GM12865 (cell line): ENCODE results near the gene PUM1.
"Not testable (repeated sequence)": the region's sequence is repeated elsewhere in the genome, so short reads cannot be mapped to it uniquely, and the experiment has no call there.

Experiments
- DNase-seq: peaks from one replicate; pipeline ENCODE4 v3.0.0; 2010; ENCODE audit warnings: low read depth
- H3K4me3 ChIP-seq: 2 replicates; pipeline ENCODE4 v1.5.1; 2011; ENCODE audit warnings: mild to moderate bottlenecking, low read depth, low read length, control low read depth
- TF ChIP-seq, protein P1 (sequence below): IDR thresholded peaks from 2 replicates; pipeline ENCODE4 v1.5.1; 2011; ENCODE audit warnings: low read length, control low read depth, low read depth, inconsistent platforms; ENCODE audit not compliant: insufficient read depth; ENCODE audit errors: missing control alignments

Gene PUM1

DNA sequence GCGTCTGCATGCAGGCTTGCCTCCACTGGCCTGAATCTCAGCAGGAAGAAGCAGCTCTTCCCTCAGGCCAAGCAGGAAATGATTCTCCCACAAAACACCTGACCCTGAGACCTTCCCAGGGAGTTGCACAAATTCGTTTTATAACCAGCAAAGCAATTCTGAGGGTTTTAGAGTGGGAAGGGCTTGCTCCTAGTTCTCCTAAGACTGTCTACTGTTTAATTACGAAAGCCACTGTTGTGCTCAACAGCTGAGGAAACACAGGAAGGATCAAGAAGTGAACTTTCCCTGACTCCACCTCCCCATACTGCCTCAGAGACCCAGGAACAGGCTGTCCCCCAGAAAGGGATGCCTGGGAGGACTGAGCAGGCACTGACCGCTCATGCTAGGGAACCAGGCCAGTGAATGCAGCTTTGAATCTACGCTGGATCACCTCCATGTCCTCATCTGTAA, 37.0 kb upstream of the PUM1 start:
- H3K4me3 ChIP-seq = no peak overlapping the region
- TF ChIP-seq, protein P1, sequence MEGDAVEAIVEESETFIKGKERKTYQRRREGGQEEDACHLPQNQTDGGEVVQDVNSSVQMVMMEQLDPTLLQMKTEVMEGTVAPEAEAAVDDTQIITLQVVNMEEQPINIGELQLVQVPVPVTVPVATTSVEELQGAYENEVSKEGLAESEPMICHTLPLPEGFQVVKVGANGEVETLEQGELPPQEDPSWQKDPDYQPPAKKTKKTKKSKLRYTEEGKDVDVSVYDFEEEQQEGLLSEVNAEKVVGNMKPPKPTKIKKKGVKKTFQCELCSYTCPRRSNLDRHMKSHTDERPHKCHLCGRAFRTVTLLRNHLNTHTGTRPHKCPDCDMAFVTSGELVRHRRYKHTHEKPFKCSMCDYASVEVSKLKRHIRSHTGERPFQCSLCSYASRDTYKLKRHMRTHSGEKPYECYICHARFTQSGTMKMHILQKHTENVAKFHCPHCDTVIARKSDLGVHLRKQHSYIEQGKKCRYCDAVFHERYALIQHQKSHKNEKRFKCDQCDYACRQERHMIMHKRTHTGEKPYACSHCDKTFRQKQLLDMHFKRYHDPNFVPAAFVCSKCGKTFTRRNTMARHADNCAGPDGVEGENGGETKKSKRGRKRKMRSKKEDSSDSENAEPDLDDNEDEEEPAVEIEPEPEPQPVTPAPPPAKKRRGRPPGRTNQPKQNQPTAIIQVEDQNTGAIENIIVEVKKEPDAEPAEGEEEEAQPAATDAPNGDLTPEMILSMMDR = no peak
- DNase-seq = no peak

DNA sequence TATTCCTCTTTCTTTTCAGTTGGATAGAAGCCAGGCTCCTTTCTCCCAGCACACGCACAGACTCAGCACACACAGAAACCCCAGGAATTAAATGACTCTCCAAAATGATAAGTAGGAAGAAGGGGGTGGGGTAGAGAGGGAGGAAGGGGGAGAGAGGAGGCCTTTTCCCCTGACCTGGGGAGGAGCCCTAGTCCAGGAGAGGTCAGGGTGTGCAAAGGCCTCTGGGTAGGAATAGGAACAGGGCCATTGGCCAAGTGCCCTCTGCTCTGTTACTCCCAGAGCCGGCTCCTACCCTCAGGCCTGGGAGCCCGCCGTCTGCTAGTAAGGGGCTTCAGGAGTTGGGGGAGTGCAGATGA, 35.6 kb upstream of the PUM1 start:
- TF ChIP-seq, protein P1 = no peak
- no peak for DNase-seq
- no peak overlapping the region for H3K4me3 ChIP-seq

DNA sequence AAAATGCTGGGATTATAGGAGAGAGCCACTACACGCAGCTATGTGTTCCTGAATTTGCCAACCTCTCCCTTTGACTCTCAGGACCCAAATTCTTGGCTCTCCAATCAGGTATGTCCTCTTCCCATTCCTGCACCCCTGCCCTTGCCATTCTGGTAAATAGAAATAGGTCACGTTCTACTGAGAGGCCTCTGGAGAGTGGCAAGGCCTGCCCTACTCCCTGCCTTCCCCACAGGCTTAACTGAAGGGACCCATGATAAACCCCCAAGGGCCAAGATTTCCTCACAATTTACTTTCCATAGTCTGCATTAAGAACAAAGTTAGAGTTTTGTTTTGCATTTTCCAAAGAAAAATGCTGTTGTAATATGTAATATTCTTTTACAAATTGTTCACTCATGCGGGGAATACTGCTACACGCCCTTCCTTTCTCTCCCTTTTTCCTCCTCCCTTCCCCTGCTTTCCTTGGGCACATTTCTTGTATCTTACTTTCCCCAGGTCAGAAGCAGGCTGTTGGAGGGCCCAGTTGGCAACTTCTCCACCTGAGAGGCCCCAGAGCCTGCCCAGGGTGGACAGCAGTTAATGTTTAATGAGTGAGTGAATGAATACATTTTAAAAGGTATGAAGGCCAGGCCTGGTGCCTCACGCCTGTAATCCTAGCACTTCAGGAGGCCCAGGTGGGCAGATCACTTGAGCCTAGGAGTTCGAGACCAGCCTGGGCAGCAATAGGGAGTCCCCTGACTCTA, 33.9 kb upstream of the PUM1 start:
- DNase-seq = no peak
- TF ChIP-seq, protein P1 = no peak
- no peak overlapping the region for H3K4me3 ChIP-seq

DNA sequence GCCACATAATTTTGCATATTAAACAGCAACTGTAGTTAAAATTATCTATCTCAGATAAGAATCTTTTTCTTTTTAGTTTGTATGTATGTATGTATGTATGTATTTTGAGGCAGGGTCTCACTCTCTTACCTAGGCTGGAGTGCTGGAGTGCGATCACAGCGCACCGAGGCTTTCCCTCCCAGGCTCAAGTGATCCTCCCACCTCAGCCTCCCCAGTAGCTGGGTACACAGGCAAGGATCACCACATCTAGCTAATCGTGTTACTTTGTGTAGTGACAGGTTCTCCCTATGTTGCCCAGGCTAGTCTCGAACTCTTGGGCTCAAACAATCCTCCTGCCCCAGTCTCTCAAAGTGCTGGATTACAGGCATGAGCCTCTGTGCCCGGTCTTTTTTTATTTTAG, 30.5 kb upstream of the PUM1 start:
- DNase-seq = no peak
- H3K4me3 ChIP-seq = no peak overlapping the region
- TF ChIP-seq, protein P1 = no peak

DNA sequence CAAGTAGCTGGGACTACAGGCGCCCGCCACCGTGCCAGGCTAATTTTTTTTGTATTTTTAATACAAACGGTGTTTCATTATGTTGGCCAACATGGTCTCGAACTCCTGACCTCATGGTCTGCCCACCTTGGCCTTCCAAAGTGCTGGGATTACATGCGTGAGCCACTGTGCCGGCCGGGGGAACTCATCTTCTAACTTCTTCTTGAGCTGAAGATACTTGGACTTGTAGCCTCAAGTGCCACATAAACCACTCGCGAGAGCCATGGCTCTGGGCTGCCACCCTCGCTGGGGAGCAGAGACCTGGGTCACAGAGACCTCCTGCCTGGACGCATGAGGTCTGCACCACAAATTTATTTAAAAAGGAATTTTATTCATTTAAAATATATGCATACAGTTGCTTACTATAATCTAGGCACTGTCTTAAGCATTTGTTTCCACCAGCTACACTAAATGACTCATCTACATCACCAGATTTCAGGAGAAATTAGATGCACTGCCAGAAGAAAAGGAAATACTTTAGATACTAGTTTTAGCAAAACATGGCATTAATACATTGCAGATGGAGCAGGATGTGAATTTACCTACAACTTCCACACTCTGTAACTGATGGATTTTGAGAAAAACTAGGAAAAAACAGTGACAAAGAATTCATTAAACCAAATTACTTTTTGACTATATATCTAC, 29.9 kb upstream of the PUM1 start:
- no peak for DNase-seq
- no peak overlapping the region for H3K4me3 ChIP-seq
- TF ChIP-seq, protein P1 = no peak

DNA sequence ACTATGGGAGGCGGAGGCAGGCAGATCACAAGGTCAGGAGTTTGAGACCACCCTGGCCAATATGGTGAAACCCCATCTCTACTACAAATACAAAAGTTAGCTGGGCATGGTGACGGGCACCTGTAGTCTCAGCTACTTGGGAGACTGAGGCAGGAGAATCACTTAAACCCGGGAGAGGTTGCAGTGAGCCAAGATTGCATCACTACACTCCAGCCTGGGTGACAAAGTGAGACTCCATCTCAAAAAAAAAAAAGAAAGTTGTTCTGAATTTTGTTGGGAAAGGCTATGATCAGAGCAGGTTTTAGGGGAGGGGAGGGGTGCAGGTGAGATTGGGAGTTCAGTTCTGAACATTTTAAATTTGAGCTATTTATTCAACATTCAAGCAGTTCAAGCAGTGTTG, 22.6 kb upstream of the PUM1 start:
- H3K4me3 ChIP-seq, DNase-seq: not testable (repeated sequence)

DNA sequence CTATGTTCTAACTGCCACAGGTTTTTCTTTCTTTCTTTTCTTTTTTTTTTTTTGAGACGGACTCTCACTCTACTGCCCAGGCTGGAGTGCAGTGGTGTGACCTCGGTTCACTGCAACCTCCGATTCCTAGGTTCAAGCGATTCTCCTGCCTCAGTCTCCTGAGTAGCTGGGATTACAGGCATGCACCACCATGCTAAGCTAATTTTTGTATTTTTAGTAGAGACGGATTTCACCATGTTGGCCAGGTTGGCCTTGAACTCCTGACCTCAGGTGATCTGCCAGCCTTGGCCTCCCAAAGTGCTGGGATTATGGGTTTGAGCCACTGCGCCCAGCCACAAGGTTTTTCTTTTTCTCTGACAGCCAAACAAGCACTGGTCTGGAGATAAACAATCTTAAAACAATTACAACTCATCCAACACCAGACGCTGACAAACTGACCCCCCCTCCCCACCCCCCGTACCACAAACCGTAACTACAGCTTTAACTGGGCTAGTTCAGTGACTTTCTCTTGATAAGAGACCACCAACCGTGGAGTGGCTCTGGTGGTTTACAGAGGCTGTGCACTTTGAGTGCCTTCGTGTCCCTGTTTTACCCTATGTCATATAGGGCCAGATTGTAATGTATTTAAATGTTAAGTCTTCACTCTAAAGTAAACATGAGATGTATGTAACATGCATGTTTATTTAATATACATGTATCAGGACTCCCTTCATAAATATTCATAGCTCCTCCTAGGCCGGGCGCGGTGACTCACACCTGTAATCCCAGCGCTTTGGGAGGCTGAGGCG, 19.5 kb upstream of the PUM1 start:
- DNase-seq = no peak
- TF ChIP-seq, protein P1 = no peak
- H3K4me3 ChIP-seq = no peak overlapping the region
